Peyer's patch (tissue), 4 donors: ENCODE results near the gene L3MBTL1.

Experiments
- CTCF ChIP-seq, 6 experiments: fragments of 450-650 bp in 4 of 6; fragments of 200-600 bp in 2 of 6; sonication (generic) in 1 of 6; IDR thresholded peaks; one replicate each; pipeline ENCODE4 v1.5.1; 2017 to 2019; ENCODE audit warnings: antibody characterized with exemption in 6 of 6, mild to moderate bottlenecking in 3 of 6, moderate library complexity in 1 of 6
- POLR2A ChIP-seq, 2 donors: fragments of 450-650 bp; IDR thresholded peaks; one replicate each; pipeline ENCODE4 v1.5.1; 2017; ENCODE audit warnings: antibody characterized with exemption in 2 of 2, mild to moderate bottlenecking in 2 of 2, moderate library complexity in 2 of 2

- TF ChIP-seq CTCF (IDR thresholded peaks at IDR 0.05) (no peak), POLR2A (IDR thresholded peaks at IDR 0.05) (no peak)
Measured at GRCh38 chr20:43542161-43542560, 34.7 kb downstream of the L3MBTL1 start.
